GM19193 (cell line): ENCODE measurements around the gene COIL.

Experiments
- POLR2A ChIP-seq: IDR thresholded peaks from 4 replicates; pipeline ENCODE4 v1.6.1; 2011; ENCODE audit not compliant: insufficient read depth, insufficient read length; ENCODE audit errors: extremely low read depth

COIL gene

GRCh38 chr17:56918916-56919315, 41.9 kb downstream of the COIL start:
- TF ChIP-seq POLR2A: no peak

GRCh38 chr17:56917559-56918296, 43.1 kb downstream of the COIL start:
- no peak for TF ChIP-seq POLR2A

GRCh38 chr17:56914581-56915273, 46.1 kb downstream of the COIL start:
- TF ChIP-seq POLR2A: no peak

GRCh38 chr17:56913867-56914580, 46.8 kb downstream of the COIL start, which contains the start of gene TRIM25:
Gene TRIM25 (minus strand): TSS chr17:56914049. CDS start chr17:56913988, 61 bp downstream.
- TF ChIP-seq POLR2A: peak; percentile 99

GRCh38 chr17:56913353-56913866, 47.4 kb downstream of the COIL start:
- no peak for TF ChIP-seq POLR2A

- no peak for TF ChIP-seq POLR2A
Measured at GRCh38 chr17:56913000-56913311, 47.9 kb downstream of the COIL start.

- TF ChIP-seq POLR2A: no peak
Measured at GRCh38 chr17:56912105-56912999, 48.5 kb downstream of the COIL start.

- TF ChIP-seq POLR2A: no peak
Measured at GRCh38 chr17:56910509-56911235, 50.2 kb downstream of the COIL start.

GRCh38 chr17:56909742-56910508, 50.9 kb downstream of the COIL start:
- no peak for TF ChIP-seq POLR2A

GRCh38 chr17:56908001-56908542, 52.8 kb downstream of the COIL start:
- TF ChIP-seq POLR2A: no peak

GRCh38 chr17:56903560-56903959, 57.3 kb downstream of the COIL start:
- no peak for TF ChIP-seq POLR2A

GRCh38 chr17:56902348-56902747, 58.5 kb downstream of the COIL start:
- no peak for TF ChIP-seq POLR2A

- TF ChIP-seq POLR2A: no peak
Measured at GRCh38 chr17:56899403-56899802, 61.4 kb downstream of the COIL start.
